Erythroblast (primary cell): ENCODE data around the gene OSBPL10.

Experiments
- GATA1 ChIP-seq: IDR thresholded peaks from 2 replicates; pipeline ENCODE4 v1.6.1; 2011; ENCODE audit warnings: low read depth, mild to moderate bottlenecking, control low read depth, low read length, moderate library complexity
- POLR2A ChIP-seq: IDR thresholded peaks from 2 replicates; pipeline ENCODE4 v1.6.1; 2011; ENCODE audit warnings: mild to moderate bottlenecking, low read length

DNA sequence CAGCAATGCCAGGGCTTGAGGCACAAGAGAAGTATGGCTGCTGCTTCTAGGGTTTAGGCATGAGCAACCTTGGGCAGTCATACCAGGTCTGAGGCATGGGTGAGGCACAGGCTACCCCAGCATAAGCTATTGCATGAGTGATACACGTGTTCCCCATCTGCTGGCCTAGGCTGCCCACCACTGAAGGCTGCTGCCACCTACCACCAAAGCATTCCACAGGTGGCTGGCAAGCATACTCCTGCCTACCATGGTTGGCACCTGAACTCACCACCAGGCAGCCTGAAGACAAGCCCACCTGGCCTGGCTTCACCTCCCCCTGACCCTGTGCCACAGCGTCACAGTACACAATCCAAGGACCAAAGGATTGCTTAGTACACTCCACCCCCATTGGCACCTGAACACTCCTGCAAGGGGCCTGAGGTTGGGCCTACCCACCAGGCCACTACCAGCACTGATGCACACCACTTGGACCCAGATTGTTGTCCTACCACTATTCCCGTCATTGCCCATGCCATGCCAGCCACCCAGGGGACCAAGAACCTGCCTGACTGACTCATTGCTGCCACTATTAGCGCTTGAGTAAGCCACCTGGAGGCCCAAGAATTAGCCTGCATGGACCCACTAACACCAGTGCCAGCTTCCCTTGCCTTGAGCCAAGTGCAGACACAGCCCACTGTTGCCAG lies 332.6 kb downstream of the OSBPL10 start:
- TF ChIP-seq POLR2A (no peak), GATA1 (no peak)
